Activated CD8-positive, alpha-beta memory T cell treated with anti-CD3 and anti-CD28 coated beads, Interleukin-2, amount 10 ng/mL, durations not matched to agents 7 days and 5 days (primary cell): ENCODE measurements around the gene BCL2L13. TPM values are rescaled to one million over a fixed set of nuclear protein-coding genes. Genes with fewer than 3 reads are reported as not detected.
"Not testable (repeated sequence)": the region's sequence is repeated elsewhere in the genome, so short reads cannot be mapped to it uniquely, and the experiment has no call there.

Experiments used
- ATAC-seq: fragments of 150-1000 bp; cut with Tn5 transposase; one replicate; pipeline ENCODE4 v1.10.0; 2021; ENCODE audit warnings: moderate library complexity
- CTCF ChIA-PET: fragments of 350-600 bp; sonication (Branson Sonifier 250); formaldehyde crosslinking; loops from one replicate; lab custom pipeline; 2021; ENCODE audit warnings: antibody characterized with exemption; lab: Charles Lee
- DNase-seq: peaks from one replicate; pipeline ENCODE4 v3.0.0-alpha.2; 2020
- H3K27ac Mint-ChIP-seq: one replicate; pipeline ENCODE4 v1.8.0; 2021; ENCODE audit warnings: mild to moderate bottlenecking, mixed read lengths
- H3K27me3 Mint-ChIP-seq: one replicate; pipeline ENCODE4 v1.8.0; 2021; ENCODE audit warnings: mixed read lengths
- H3K36me3 Mint-ChIP-seq: one replicate; pipeline ENCODE4 v1.8.0; 2021; ENCODE audit warnings: mild to moderate bottlenecking, mixed read lengths
- H3K4me1 Mint-ChIP-seq: one replicate; pipeline ENCODE4 v1.8.0; 2021; ENCODE audit warnings: mixed read lengths
- H3K4me3 Mint-ChIP-seq: one replicate; pipeline ENCODE4 v1.8.0; 2021; ENCODE audit warnings: mild to moderate bottlenecking, moderate library complexity, mixed read lengths
- H3K9me3 Mint-ChIP-seq: one replicate; pipeline ENCODE4 v1.8.0; 2022; ENCODE audit warnings: low read depth, mixed read lengths
- total RNA-seq, 2 experiments: library from RNA; stranded (reverse); gene quantifications; one replicate each; pipeline ENCODE4 v1.2.3, GENCODE V29; 2021

Gene BCL2L13
- total RNA-seq, 2 experiments from 2014 or later = 27.6 to 32.7 TPM

DNA sequence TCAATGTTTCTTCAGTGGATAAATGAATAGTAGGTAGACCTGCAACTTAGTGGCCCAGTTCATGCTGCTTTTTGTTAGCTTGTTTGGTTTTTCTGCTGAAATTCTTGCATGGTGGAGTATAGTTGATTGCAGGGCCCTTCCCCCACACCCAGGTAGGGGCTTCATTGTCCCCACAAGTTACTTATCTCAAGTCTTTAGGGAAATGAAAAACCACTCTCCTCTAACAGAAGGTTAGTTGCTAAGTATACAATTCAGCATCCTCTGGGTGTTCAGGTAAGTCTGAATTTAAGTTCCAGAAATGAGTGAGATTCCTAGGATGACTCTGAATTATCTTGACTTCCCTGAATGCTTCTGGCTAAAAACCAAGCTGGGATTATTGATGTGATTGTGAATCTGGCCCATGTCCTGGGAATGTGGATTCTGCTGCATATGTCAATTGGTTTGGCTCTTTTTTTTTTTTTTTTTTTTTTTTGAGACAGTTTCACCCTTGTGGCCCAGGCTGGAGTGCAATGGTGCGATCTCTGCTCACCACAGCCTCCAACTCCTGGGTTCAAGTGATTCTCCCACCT, 40.3 kb downstream of the BCL2L13 start:
- H3K36me3 Mint-ChIP-seq = peaks cover 3% of the 10 kb centered on the region
- DNase-seq (no peak), ATAC-seq (no peak)
- H3K4me1 Mint-ChIP-seq = peaks cover 5% of the 10 kb centered on the region
- H3K4me3 Mint-ChIP-seq = no peak overlapping the region
- no peaks in the 10 kb centered on the region for H3K9me3 Mint-ChIP-seq
- no peaks in the 10 kb centered on the region for H3K27me3 Mint-ChIP-seq
- CTCF ChIA-PET = interaction anchor here (0.7 kb wide), 1 partner anchor 78 kb away, joined by 4 read pairs; no protein-coding TSS in a partner anchor
- no peak overlapping the region for H3K27ac Mint-ChIP-seq

DNA sequence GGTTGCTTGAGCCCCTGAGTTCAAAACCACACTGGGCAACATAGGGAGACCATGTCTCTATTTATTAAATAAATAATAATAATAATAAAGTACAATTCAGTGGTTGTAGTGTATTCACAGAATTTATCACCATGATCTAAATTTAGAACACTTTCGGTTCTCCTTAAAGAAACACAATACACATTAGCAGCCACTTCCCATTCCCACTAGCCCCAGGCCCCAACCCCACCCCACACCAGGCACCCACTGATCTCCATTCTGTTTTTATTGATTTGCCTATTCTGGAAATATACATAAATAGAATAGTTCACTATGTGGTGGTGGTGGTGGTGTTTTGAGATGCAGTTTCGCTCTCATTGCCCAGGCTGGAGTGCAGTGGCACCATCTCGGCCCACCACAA, 45.7 kb downstream of the BCL2L13 start:
- Mint-ChIP-seq H3K9me3 (no peaks in the 10 kb centered on the region), H3K36me3 (peaks cover 3% of the 10 kb centered on the region)

DNA sequence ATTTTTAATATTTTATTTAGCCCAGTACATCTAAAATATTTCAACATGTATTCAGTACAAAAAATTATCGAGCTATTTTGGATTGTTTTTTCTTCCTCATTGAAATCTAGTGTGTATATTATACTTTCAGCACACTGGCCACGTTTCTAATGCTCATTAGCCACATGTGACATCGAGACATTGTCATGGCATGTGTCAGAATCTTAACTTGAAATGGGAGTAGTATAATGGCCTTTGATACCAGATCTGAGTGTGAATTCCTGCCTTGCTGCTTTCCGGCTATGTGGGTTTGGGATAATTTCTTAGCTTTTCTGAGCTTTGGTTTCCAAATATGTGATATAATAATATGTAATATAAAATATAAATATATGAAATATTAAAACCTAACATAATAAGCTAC, 54.3 kb downstream of the BCL2L13 start:
- H3K36me3 Mint-ChIP-seq = peaks cover 4% of the 10 kb centered on the region
- no peak for DNase-seq
- H3K4me3 Mint-ChIP-seq = no peak overlapping the region
- H3K9me3 Mint-ChIP-seq = no peaks in the 10 kb centered on the region
- no peaks in the 10 kb centered on the region for H3K27me3 Mint-ChIP-seq
- peaks cover 7% of the 10 kb centered on the region for H3K4me1 Mint-ChIP-seq
- H3K27ac Mint-ChIP-seq = no peak overlapping the region
- CTCF ChIA-PET = interaction anchor here (0.7 to 0.9 kb wide), 3 partner anchors 49 to 233 kb away, joined by 3 to 4 read pairs (median 3); no protein-coding TSS in a partner anchor
- ATAC-seq = no peak

More for the DNA sequence above, 45.7 kb downstream of the BCL2L13 start:
- CTCF ChIA-PET = no interaction called here
- DNase-seq (no peak), ATAC-seq (no peak)
- Mint-ChIP-seq H3K27ac (no peak overlapping the region), H3K27me3 (no peaks in the 10 kb centered on the region), H3K4me3 (no peak overlapping the region), H3K4me1 (no peaks in the 10 kb centered on the region)

DNA sequence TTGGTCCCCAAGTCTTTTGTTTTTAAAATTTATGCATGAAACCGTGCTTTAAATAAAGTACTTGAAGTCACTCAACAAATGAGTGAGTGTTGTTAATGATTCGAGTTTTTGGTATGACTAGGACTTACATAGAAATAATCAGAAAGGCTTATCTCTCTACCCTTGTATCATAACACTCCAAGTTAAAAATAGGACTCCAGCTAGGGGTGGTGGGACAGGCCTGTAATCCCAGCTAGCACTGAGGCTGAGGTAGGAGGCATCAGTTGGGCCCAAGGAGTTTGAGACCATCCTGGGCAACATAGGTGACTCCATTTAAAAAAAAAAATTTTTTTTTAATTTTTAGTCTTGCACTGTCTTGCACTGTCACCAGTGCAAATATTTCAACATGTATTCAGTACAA, 55.6 kb downstream of the BCL2L13 start:
- ATAC-seq (no peak), DNase-seq (no peak)
- Mint-ChIP-seq H3K27me3 (no peaks in the 10 kb centered on the region), H3K9me3 (no peaks in the 10 kb centered on the region), H3K36me3 (peaks cover 4% of the 10 kb centered on the region), H3K4me1 (peaks cover 12% of the 10 kb centered on the region), H3K27ac (no peak overlapping the region), H3K4me3 (no peak overlapping the region)
- CTCF ChIA-PET = no interaction called here

DNA sequence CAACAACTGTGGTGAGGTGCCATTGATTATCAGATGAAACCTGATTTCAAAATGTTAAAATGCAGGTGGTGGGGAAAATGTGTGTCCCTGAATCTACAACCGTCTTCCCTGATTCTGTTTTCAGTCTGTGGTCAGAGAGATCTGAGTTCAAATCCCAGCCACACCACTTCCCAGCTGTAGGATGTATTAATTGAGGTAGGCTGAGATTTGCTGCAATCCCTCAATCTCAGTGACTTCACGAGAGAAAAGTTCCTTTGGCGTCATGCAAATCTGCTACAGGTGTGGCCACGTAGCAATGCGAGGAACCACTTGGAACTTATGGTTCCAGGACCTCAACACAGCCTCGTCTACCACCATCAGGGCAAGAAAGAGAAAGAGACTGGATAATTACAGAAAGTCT, 56.2 kb downstream of the BCL2L13 start:
- peaks cover 12% of the 10 kb centered on the region for H3K4me1 Mint-ChIP-seq
- H3K36me3 Mint-ChIP-seq = peaks cover 4% of the 10 kb centered on the region
- H3K27ac Mint-ChIP-seq = no peak overlapping the region
- H3K4me3 Mint-ChIP-seq = no peak overlapping the region
- CTCF ChIA-PET = no interaction called here
- DNase-seq (no peak), ATAC-seq (no peak)
- no peaks in the 10 kb centered on the region for H3K9me3 Mint-ChIP-seq
- H3K27me3 Mint-ChIP-seq = no peaks in the 10 kb centered on the region

DNA sequence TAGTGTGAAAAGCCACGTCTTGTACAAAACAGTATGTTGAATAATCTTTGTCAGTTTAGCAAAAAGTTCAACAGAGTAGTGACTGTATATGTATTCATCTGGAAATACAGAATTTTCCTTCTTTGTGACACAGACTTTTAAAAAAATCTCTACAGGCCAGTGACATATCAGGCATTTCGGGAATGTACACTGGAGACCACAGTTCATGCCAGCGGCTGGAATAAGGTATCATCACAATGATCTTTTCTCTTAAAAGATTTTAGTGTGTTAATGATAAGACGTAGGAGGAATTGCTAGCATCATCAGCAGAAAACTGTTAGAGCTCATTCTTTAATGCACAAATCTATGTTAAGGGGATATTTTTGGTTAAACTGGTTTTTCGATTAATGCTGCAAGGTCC, 57.4 kb downstream of the BCL2L13 start:
- no peak overlapping the region for H3K4me3 Mint-ChIP-seq
- peaks cover 12% of the 10 kb centered on the region for H3K4me1 Mint-ChIP-seq
- H3K9me3 Mint-ChIP-seq = no peaks in the 10 kb centered on the region
- CTCF ChIA-PET = no interaction called here
- H3K27ac Mint-ChIP-seq = no peak overlapping the region
- H3K27me3 Mint-ChIP-seq = no peaks in the 10 kb centered on the region
- H3K36me3 Mint-ChIP-seq = peaks cover 6% of the 10 kb centered on the region
- DNase-seq (no peak), ATAC-seq (no peak)

DNA sequence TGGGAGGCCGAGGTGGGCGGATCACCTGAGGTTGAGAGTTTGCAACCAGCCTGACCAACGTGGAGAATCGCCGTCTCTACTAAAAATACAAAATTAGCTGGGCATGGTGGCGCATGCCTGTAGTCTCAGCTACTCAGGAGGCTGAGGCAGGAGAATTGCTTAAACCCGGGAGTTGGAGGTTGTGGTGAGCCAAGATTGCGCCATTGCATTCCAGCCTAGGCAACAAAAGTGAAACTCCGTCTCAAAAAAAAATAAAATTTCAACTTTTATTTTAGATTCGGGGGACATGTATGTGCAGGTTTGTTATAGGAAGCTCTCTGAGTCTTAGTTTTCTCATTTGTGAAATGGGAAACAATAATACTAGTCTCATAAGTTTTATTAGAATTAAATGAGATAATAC, 58.6 kb downstream of the BCL2L13 start:
- H3K36me3 Mint-ChIP-seq, DNase-seq, H3K27ac Mint-ChIP-seq, H3K9me3 Mint-ChIP-seq, H3K4me3 Mint-ChIP-seq, CTCF ChIA-PET, H3K27me3 Mint-ChIP-seq, ATAC-seq: not testable (repeated sequence)
- peaks cover 12% of the 10 kb centered on the region for H3K4me1 Mint-ChIP-seq

DNA sequence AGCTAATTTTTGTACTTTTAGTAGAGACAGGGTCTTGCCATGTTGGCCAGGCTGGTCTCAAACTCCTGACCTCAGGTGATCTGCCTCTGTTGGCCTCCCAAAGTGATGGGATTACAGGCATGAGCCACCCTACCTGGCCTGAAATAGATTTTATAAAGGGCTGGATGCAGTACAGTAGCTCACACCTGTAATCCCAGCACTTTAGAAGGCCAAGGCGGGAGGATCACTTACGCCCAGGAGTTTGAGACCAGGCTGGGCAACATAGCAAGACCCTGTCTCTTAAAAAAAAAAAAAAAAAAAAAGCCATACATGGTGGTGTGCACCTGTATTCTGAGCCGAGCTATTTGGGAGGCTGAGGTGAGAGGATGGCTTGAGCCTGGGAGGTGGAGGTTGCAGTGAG, 59.7 kb downstream of the BCL2L13 start:
- not testable (repeated sequence) for ATAC-seq
- CTCF ChIA-PET = interaction anchor here (0.6 kb wide), 1 partner anchor 33 kb away, joined by 3 read pairs; no protein-coding TSS in a partner anchor

DNA sequence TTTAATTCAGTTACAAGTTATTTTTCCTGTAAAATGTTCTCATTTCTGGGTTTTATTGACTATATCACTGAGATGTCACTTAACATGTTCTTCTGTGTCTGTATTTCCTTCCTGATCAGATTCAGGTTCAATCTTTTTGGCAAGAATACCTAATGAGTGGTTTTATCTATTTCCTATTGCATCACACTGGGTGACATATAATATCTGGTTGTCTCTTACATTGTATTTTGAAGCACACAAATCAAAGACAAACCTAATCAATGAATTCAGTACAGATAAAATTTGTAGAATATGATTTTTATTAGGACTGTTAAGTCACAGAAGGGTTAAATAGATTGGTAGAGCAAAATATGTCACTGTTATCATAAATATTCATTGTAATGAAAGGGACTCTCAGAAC, 60.4 kb downstream of the BCL2L13 start:
- no peak overlapping the region for H3K27ac Mint-ChIP-seq

More for the DNA sequence above, 59.7 kb downstream of the BCL2L13 start:
- not testable (repeated sequence) for H3K36me3 Mint-ChIP-seq, H3K4me3 Mint-ChIP-seq, H3K9me3 Mint-ChIP-seq, DNase-seq, H3K27me3 Mint-ChIP-seq, H3K27ac Mint-ChIP-seq
- peaks cover 12% of the 10 kb centered on the region for H3K4me1 Mint-ChIP-seq

DNA sequence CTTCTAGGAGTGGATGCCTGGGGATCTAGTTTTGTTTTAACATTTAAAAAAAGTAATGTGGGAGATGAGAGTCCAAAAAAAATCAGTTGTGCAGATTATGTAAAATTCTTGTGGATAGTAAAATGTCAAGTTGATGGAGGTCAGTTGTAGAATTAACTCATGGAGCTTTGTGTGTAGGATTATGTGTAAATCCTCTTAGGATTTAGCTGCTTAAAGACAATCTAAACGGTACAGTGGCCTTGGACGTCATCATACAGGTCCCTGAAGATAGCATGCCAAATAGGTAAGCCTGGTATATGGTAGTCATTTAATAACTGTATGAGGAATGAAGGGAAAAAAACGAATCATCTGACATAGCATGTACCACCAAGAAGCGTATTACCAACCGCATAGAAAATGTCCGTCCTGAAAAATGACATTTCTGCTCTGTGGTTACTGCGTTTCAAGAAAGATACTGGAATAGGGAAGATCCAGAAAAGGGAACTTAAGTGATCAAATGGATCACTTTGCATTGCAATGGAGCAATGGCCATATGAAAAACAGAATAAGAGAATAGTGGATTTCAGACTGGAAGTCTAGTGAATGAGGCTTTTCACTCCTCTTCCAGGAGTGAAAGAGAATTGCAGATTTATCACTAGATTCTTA, 61.3 kb downstream of the BCL2L13 start:
- Mint-ChIP-seq H3K27ac (no peak overlapping the region), H3K4me1 (peaks cover 8% of the 10 kb centered on the region), H3K4me3 (no peak overlapping the region), H3K36me3 (peaks cover 10% of the 10 kb centered on the region), H3K27me3 (no peaks in the 10 kb centered on the region), H3K9me3 (no peaks in the 10 kb centered on the region)
- CTCF ChIA-PET = no interaction called here
- no peak for DNase-seq
- no peak for ATAC-seq

More for the DNA sequence above, 60.4 kb downstream of the BCL2L13 start:
- CTCF ChIA-PET = no interaction called here
- no peak for DNase-seq
- peaks cover 12% of the 10 kb centered on the region for H3K4me1 Mint-ChIP-seq
- peaks cover 13% of the 10 kb centered on the region for H3K36me3 Mint-ChIP-seq
- H3K9me3 Mint-ChIP-seq = no peaks in the 10 kb centered on the region
- H3K27me3 Mint-ChIP-seq = no peaks in the 10 kb centered on the region
- ATAC-seq = no peak
- H3K4me3 Mint-ChIP-seq = no peak overlapping the region

DNA sequence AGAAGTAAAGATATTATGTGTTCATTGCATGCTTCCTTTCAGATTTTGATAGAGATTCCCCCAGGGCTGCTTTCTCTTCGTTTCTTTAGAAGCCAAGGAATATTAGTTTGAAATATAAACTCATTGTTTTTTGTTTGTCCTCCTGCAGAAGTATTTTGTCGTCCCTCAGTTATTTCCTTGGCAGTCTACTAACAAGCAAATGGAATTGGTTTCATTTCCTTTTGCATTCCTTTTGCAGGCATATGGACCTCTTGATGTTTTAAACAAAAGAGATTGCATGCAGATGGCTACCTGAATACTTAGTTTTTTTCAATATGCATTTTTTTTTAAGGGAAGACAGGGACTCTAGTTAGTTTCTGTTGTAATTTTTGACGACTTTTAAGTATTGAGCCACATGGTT, 62.2 kb downstream of the BCL2L13 start:
- ATAC-seq = no peak
- no peak for DNase-seq
- no peaks in the 10 kb centered on the region for H3K27me3 Mint-ChIP-seq
- H3K9me3 Mint-ChIP-seq = no peaks in the 10 kb centered on the region
- no peak overlapping the region for H3K27ac Mint-ChIP-seq
- peaks cover 9% of the 10 kb centered on the region for H3K4me1 Mint-ChIP-seq
- CTCF ChIA-PET = no interaction called here
- no peak overlapping the region for H3K4me3 Mint-ChIP-seq
- peaks cover 14% of the 10 kb centered on the region for H3K36me3 Mint-ChIP-seq

DNA sequence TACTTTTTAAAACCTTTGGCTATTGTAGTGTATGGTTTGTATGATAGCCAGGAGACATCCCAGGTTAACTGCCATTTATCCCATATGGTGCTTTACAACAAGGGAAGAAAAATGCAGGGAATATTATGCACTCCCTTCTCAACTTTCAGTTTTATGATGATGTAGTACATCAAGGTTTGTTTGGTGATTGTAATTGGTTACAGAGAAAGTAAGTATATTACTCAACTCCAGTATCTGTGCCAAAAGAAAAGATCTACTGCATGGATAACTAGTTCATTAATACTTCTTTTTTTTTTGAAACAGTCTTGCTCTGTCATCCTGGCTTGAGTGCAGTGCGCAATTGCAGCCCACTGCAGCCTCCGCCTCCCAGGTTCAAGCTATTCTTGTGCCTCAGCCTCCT, 65.3 kb downstream of the BCL2L13 start:
- Mint-ChIP-seq H3K27me3 (no peaks in the 10 kb centered on the region), H3K9me3 (no peaks in the 10 kb centered on the region), H3K27ac (no peak overlapping the region), H3K36me3 (peaks cover 19% of the 10 kb centered on the region), H3K4me3 (no peak overlapping the region), H3K4me1 (peaks cover 18% of the 10 kb centered on the region)
- CTCF ChIA-PET = no interaction called here
- ATAC-seq (no peak), DNase-seq (no peak)

DNA sequence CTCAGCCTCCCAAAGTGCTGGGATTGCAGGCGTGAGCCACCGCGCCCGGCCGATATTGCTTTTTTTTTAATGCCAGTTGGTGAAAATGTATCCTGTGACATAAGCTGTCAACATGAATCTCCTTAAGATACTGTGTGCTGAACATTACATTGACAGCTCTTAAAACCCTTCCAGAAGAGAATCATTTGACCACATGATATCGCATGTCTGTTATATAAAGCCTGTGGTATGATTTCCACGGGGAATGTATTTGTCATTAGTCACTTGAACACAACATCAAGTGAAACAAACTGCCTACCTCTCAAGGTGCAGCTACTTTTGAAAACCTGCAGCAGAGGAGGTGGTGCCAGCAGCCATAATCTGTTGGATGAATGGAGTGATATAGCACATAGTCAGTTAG, 67.0 kb downstream of the BCL2L13 start:
- no peak overlapping the region for H3K27ac Mint-ChIP-seq
- no peak overlapping the region for H3K4me3 Mint-ChIP-seq
- DNase-seq = no peak
- no peaks in the 10 kb centered on the region for H3K9me3 Mint-ChIP-seq
- peaks cover 16% of the 10 kb centered on the region for H3K4me1 Mint-ChIP-seq
- CTCF ChIA-PET = no interaction called here
- no peak for ATAC-seq
- no peaks in the 10 kb centered on the region for H3K27me3 Mint-ChIP-seq
- peaks cover 20% of the 10 kb centered on the region for H3K36me3 Mint-ChIP-seq
